Stimulated activated CD4-positive, alpha-beta T cell treated with anti-CD3 and anti-CD28 coated beads, Interleukin-1b, Interleukin-23, amount 100 ng/mL, for 4 hours (primary cell): Measurements from ENCODE around the gene IGF1.

ENCODE experiments used
- DNase-seq, 2 donors: peaks; one replicate each; pipeline ENCODE4 v3.0.0-alpha.2; 2020; ENCODE audit warnings: low read depth in 2 of 2

Gene IGF1

GRCh38 chr12:102480406-102480805, at the start of gene IGF1:
IGF1 (minus strand) TSS chr12:102480563; CDS start chr12:102480381, 182 bp downstream.
- no peak for DNase-seq

GRCh38 chr12:102528111-102528510, 47.7 kb upstream of the IGF1 start:
- no peak for DNase-seq

- DNase-seq, result no peak
These were observed 46.9 kb upstream of the IGF1 start for GRCh38 chr12:102527171-102527720.

GRCh38 chr12:102526656-102527055, 46.3 kb upstream of the IGF1 start:
- no peak for DNase-seq

GRCh38 chr12:102522768-102523167, 42.4 kb upstream of the IGF1 start:
- DNase-seq, result no peak

GRCh38 chr12:102521662-102522277, 41.4 kb upstream of the IGF1 start:
- no peak for DNase-seq

- DNase-seq, result no peak
These were observed 38.5 kb upstream of the IGF1 start for GRCh38 chr12:102518871-102519270.

- no peak for DNase-seq
These were observed 34.3 kb upstream of the IGF1 start for GRCh38 chr12:102514696-102515095.

GRCh38 chr12:102513739-102514138, 33.4 kb upstream of the IGF1 start:
- no peak for DNase-seq

- no peak for DNase-seq
These were observed 32.9 kb upstream of the IGF1 start for GRCh38 chr12:102513272-102513671.

GRCh38 chr12:102512523-102512922, 32.2 kb upstream of the IGF1 start:
- DNase-seq, result no peak

- no peak for DNase-seq
These were observed 31.2 kb upstream of the IGF1 start for GRCh38 chr12:102511575-102511974.

- DNase-seq, result no peak
These were observed 30.1 kb upstream of the IGF1 start for GRCh38 chr12:102510463-102510862.

GRCh38 chr12:102510031-102510430, 29.7 kb upstream of the IGF1 start:
- no peak for DNase-seq

GRCh38 chr12:102509123-102509626, 28.8 kb upstream of the IGF1 start:
- DNase-seq, result no peak

- no peak for DNase-seq
These were observed 27.7 kb upstream of the IGF1 start for GRCh38 chr12:102508052-102508451.

- DNase-seq, result no peak
These were observed 26.9 kb upstream of the IGF1 start for GRCh38 chr12:102507301-102507700.

GRCh38 chr12:102504871-102505270, 24.5 kb upstream of the IGF1 start:
- no peak for DNase-seq

- DNase-seq, result no peak
These were observed 23.9 kb upstream of the IGF1 start for GRCh38 chr12:102504280-102504679.

- DNase-seq, result no peak
These were observed 23.5 kb upstream of the IGF1 start for GRCh38 chr12:102503831-102504230.

- no peak for DNase-seq
These were observed 22.8 kb upstream of the IGF1 start for GRCh38 chr12:102503056-102503681.

- DNase-seq, result no peak
These were observed 21.4 kb upstream of the IGF1 start for GRCh38 chr12:102501773-102502172.

GRCh38 chr12:102498471-102498870, 18.1 kb upstream of the IGF1 start:
- DNase-seq, result no peak
